ENCODE measurements around the gene CUL9.

Gene CUL9

DNA sequence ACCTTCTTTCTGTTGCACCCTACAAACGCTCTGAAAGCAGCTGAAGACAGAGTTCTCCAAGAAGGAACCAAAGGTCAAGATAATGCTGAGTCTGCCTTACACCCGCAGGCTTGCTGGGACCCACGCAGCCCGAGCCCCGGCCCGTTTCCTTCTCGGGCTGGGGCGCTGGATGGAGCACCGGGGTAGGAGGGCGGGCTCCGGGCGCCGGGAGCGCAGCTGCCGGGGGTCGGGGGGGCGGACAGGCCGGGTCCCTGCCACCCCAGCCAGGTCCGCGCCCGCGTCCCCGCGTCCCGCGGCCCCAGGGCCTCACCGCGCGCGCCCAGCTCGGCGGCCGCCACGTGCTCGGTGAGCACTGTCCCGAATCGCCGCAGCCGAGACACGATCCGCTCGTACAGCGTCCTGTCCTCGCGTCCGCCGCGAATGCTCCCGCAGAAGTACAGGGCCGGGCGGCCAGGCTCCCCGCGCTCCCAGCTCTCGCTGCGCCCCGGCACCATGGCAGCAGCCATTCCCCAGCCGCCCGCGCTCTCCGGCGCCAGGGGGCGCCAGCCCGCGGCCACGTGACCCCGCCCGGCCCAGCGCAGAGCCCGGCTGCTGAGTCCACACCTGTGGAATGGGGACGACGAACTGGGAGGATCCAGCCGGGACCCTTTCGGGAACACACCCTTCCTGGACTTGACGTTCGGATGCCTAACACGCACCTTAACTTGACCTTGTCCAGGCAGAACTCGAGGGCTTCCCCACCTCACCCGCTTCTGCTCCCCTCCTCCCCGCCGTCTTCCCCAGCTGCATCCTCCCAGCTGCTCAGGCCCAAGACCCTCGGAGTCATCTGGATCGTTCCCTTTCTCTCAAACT, 47.2 kb downstream of the CUL9 start, which contains the start of gene DNPH1:
Gene DNPH1, minus strand, starts transcription at position 531 of the 852 bp plus-strand sequence. Its CDS starts 25 bp downstream, at position 506.
- peaks cover 23% of the 10 kb centered on the region for H3K4me1 ChIP-seq (ENCODE audit: low read length)
- no peak for TF ChIP-seq EZH2 (optimal IDR thresholded peaks at IDR 0.05; ENCODE audit: low read depth, low read length)
- no peak for TF ChIP-seq EZH2phosphoT487 (IDR thresholded peaks at IDR 0.05; ENCODE audit: low read length)
- TF ChIP-seq, protein P1, sequence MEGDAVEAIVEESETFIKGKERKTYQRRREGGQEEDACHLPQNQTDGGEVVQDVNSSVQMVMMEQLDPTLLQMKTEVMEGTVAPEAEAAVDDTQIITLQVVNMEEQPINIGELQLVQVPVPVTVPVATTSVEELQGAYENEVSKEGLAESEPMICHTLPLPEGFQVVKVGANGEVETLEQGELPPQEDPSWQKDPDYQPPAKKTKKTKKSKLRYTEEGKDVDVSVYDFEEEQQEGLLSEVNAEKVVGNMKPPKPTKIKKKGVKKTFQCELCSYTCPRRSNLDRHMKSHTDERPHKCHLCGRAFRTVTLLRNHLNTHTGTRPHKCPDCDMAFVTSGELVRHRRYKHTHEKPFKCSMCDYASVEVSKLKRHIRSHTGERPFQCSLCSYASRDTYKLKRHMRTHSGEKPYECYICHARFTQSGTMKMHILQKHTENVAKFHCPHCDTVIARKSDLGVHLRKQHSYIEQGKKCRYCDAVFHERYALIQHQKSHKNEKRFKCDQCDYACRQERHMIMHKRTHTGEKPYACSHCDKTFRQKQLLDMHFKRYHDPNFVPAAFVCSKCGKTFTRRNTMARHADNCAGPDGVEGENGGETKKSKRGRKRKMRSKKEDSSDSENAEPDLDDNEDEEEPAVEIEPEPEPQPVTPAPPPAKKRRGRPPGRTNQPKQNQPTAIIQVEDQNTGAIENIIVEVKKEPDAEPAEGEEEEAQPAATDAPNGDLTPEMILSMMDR (IDR thresholded peaks at IDR 0.05; ENCODE audit: low read length): peak; percentile 85
- H3K9ac ChIP-seq (ENCODE audit: low read length): peak within 1 kb of the TSS; percentile 86
- H3K36me3 ChIP-seq (replicated peaks; ENCODE audit: insufficient read depth, low read length): no peaks in the 10 kb centered on the region
- DNase-seq: peak; percentile 70
- peak within 1 kb of the TSS; percentile 70 for H3K4me2 ChIP-seq (ENCODE audit: low read depth, low read length)
- H3K27ac ChIP-seq (ENCODE audit: low read length): peak within 1 kb of the TSS; percentile 42; the same call in 1 of the 2 replicates
- H3K9me2 ChIP-seq (replicated peaks; ENCODE audit: insufficient read depth, low read length): no peaks in the 10 kb centered on the region
- H3K4me3 ChIP-seq (ENCODE audit: low read length): peak within 1 kb of the TSS; percentile 82
- H3K79me2 ChIP-seq (ENCODE audit: low read length): peaks cover 28% of the 10 kb centered on the region
- no peaks in the 10 kb centered on the region for H3K9me3 ChIP-seq (replicated peaks; ENCODE audit: insufficient read depth, low read length)
- peak within 1 kb of the TSS; percentile 86 for H2AFZ ChIP-seq (ENCODE audit: low read length)
- peaks cover 10% of the 10 kb centered on the region; the same call in 1 of the 2 replicates for H3F3A ChIP-seq (ENCODE audit: insufficient read depth, low read length)
- H3K27me3 ChIP-seq (replicated peaks; ENCODE audit: insufficient read depth, low read length): no peaks in the 10 kb centered on the region
- H4K20me1 ChIP-seq (ENCODE audit: insufficient read depth, low read length): no peaks in the 10 kb centered on the region

DNA sequence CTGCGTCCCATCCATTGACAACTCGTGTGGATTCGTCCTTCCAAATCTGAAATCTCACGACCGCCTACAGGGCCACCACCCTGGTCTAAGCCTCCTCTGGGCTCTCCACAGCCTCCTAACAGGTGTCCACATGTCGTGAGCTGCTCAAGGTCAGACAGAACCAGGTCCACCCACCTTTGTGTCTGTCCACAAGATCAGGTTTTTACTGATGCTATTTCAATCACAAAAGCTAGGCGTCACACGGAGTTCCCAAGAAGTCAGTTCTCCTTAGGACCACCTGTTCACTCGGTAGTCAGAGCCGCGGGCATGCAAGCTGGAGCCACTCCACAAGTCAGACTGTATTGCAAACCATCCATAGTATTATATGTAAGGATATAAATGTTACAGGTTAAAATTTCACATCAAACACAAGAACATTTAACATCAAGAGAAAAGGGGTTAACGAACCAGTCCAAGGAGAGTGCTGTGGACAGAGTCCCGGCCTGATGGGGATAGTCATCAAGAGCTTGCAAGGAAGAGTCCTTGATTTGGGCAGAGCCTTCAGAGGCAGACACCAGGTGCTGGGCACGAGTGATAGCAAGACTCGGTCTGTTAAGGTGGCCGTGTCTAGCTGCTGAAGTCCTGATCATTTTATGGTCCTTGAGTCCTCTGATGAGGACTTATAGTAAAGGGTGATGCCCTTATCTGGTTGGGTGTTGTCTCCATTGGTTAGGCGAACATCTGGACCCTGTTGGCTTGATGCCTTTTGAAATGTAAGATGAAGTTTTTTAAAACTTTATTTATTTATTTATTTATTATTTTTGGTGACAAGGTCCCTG, 48.0 kb downstream of the CUL9 start:
- H3K4me2 ChIP-seq (ENCODE audit: low read depth, low read length): peak overlapping the region; percentile 70
- H3K9me3 ChIP-seq (replicated peaks; ENCODE audit: insufficient read depth, low read length): no peaks in the 10 kb centered on the region
- H2AFZ ChIP-seq (ENCODE audit: low read length): peak overlapping the region; percentile 86
- TF ChIP-seq, protein P1 (IDR thresholded peaks at IDR 0.05; ENCODE audit: low read length): no peak
- no peak for TF ChIP-seq EZH2 (optimal IDR thresholded peaks at IDR 0.05; ENCODE audit: low read depth, low read length)
- TF ChIP-seq EZH2phosphoT487 (IDR thresholded peaks at IDR 0.05; ENCODE audit: low read length): no peak
- H3F3A ChIP-seq (ENCODE audit: insufficient read depth, low read length): 0 out of 2 replicates have a peak, but pooled peaks cover 7% of the 10 kb centered on the region
- DNase-seq: no peak
- H3K27me3 ChIP-seq (replicated peaks; ENCODE audit: insufficient read depth, low read length): no peaks in the 10 kb centered on the region
- H3K9ac ChIP-seq (ENCODE audit: low read length): no peak overlapping the region
- no peaks in the 10 kb centered on the region for H3K36me3 ChIP-seq (replicated peaks; ENCODE audit: insufficient read depth, low read length)
- no peaks in the 10 kb centered on the region for H4K20me1 ChIP-seq (ENCODE audit: insufficient read depth, low read length)
- H3K79me2 ChIP-seq (ENCODE audit: low read length): peaks cover 28% of the 10 kb centered on the region
- H3K9me2 ChIP-seq (replicated peaks; ENCODE audit: insufficient read depth, low read length): no peaks in the 10 kb centered on the region
- H3K4me3 ChIP-seq (ENCODE audit: low read length): no peak overlapping the region
- H3K27ac ChIP-seq (ENCODE audit: low read length): no peak overlapping the region
- H3K4me1 ChIP-seq (ENCODE audit: low read length): peaks cover 18% of the 10 kb centered on the region

DNA sequence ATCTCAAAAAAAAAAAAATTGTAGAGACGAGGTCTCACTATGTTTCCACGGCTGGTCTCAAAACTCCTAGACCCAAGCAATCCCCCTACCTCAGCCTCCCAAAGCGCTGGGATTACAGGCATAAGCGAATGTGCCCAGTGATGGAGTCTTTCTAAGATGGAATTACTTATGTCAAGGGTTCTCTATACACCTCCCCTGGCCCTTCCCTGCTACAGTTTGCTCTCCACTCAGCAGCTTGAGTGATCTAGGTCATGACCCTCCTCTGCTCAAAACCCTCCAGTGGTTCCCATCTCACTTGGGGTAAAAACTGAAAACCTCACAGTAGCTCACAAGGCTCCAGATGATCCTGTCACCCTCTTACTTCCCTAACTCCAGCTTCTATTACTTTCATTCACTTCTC, 49.1 kb downstream of the CUL9 start:
- no peak overlapping the region for H3K27ac ChIP-seq (ENCODE audit: low read length)
- no peaks in the 10 kb centered on the region for H3K27me3 ChIP-seq (replicated peaks; ENCODE audit: insufficient read depth, low read length)
- no peak for TF ChIP-seq EZH2phosphoT487 (IDR thresholded peaks at IDR 0.05; ENCODE audit: low read length)
- TF ChIP-seq, protein P1 (IDR thresholded peaks at IDR 0.05; ENCODE audit: low read length): no peak
- no peak for TF ChIP-seq EZH2 (optimal IDR thresholded peaks at IDR 0.05; ENCODE audit: low read depth, low read length)
- H3K9ac ChIP-seq (ENCODE audit: low read length): no peak overlapping the region
- H3K9me2 ChIP-seq (replicated peaks; ENCODE audit: insufficient read depth, low read length): no peaks in the 10 kb centered on the region
- DNase-seq: no peak
- no peaks in the 10 kb centered on the region for H4K20me1 ChIP-seq (ENCODE audit: insufficient read depth, low read length)
- H3K9me3 ChIP-seq (replicated peaks; ENCODE audit: insufficient read depth, low read length): no peaks in the 10 kb centered on the region
- H3F3A ChIP-seq (ENCODE audit: insufficient read depth, low read length): 0 out of 2 replicates have a peak, but pooled peaks cover 2% of the 10 kb centered on the region
- no peaks in the 10 kb centered on the region for H3K36me3 ChIP-seq (replicated peaks; ENCODE audit: insufficient read depth, low read length)
- H3K4me3 ChIP-seq (ENCODE audit: low read length): no peak overlapping the region
- H3K4me2 ChIP-seq (ENCODE audit: low read depth, low read length): no peak overlapping the region
- peaks cover 25% of the 10 kb centered on the region for H3K79me2 ChIP-seq (ENCODE audit: low read length)
- peaks cover 9% of the 10 kb centered on the region for H3K4me1 ChIP-seq (ENCODE audit: low read length)
- H2AFZ ChIP-seq (ENCODE audit: low read length): no peak overlapping the region
